Placental epithelial cell (primary cell): ENCODE measurements around the gene POLR2I. TPM values are rescaled to one million over a fixed set of nuclear protein-coding genes. Genes with fewer than 3 reads are reported as not detected.

ENCODE experiments used
- total RNA-seq: library from RNA; depleted of rRNA; stranded (reverse); fragments of >200 nt; gene quantifications from 2 replicates; pipeline ENCODE4 v1.2.3, GENCODE V29; 2012

Gene POLR2I
- 55.5 and 82.8 TPM in 2 replicates for total RNA-seq

GRCh38 chr19:36114721-36115452 is at the start of gene POLR2I:
POLR2I (minus strand) TSS chr19:36114875; CDS start chr19:36114856, 19 bp downstream.

GRCh38 chr19:36152352-36153091 is 37.8 kb upstream of the POLR2I start, which contains the start of gene COX7A1:
COX7A1 (minus strand) TSS chr19:36152447; CDS start chr19:36152407, 40 bp downstream.

GRCh38 chr19:36139473-36140303 is 25.0 kb upstream of the POLR2I start, which contains the start of gene CAPNS1:
CAPNS1 (plus strand) TSS chr19:36140066; CDS start chr19:36141012, 946 bp downstream.

GRCh38 chr19:36115453-36116343 is 1.0 kb upstream of the POLR2I start, which contains the start of gene TBCB:
TBCB (plus strand) TSS chr19:36115468; CDS start chr19:36115561, 93 bp downstream.

GRCh38 chr19:36110487-36111199 is 4.0 kb downstream of the POLR2I start, which contains the start of gene OVOL3:
OVOL3 (plus strand) TSS chr19:36111143; CDS start chr19:36111203, 60 bp downstream.

Other genes starting within 250 kb of the POLR2I start
- gene APLP1, start 246.3 kb downstream of the POLR2I start, total RNA-seq: 5.5 and 9.1 TPM in 2 replicates
- 5.6 and 16.5 TPM in 2 replicates for gene NFKBID, start 214.3 kb downstream of the POLR2I start, total RNA-seq
- gene HCST, start 212.3 kb downstream of the POLR2I start, total RNA-seq: 3.1 and 3.5 TPM in 2 replicates
- not detected in 2 replicates for gene TYROBP, start 206.6 kb downstream of the POLR2I start, total RNA-seq
- gene LRFN3, start 178.5 kb downstream of the POLR2I start, total RNA-seq: 8.6 and 11.6 TPM in 2 replicates
- 17.4 and 22.4 TPM in 2 replicates for gene SDHAF1, start 119.7 kb downstream of the POLR2I start, total RNA-seq
- gene SYNE4, start 106.1 kb downstream of the POLR2I start, total RNA-seq: 8.5 and 10.2 TPM in 2 replicates
- 11.0 and 18.3 TPM in 2 replicates for gene ALKBH6, start 100.7 kb downstream of the POLR2I start, total RNA-seq
- gene CLIP3, start 82.0 kb downstream of the POLR2I start, total RNA-seq: 6.3 and 13.0 TPM in 2 replicates
- 5.5 and 8.1 TPM in 2 replicates for gene THAP8, start 60.6 kb downstream of the POLR2I start, total RNA-seq
- gene WDR62, start 60.0 kb downstream of the POLR2I start, total RNA-seq: 14.1 and 17.5 TPM in 2 replicates
- not detected in 2 replicates for gene OVOL3, start 3.7 kb downstream of the POLR2I start, total RNA-seq
- gene TBCB, start 593 bp upstream of the POLR2I start, total RNA-seq: 173 and 337 TPM in 2 replicates
- 413 and 636 TPM in 2 replicates for gene CAPNS1, start 25.2 kb upstream of the POLR2I start, total RNA-seq
- gene COX7A1, start 37.6 kb upstream of the POLR2I start, total RNA-seq: 4.9 and 53.8 TPM in 2 replicates
- gene ZNF565, start 99.8 kb upstream of the POLR2I start, total RNA-seq: 4.6 and 6.3 TPM in 2 replicates
- gene ZNF146, start 100.2 kb upstream of the POLR2I start, total RNA-seq: 77.3 and 79.3 TPM in 2 replicates